Left forelimb (tissue), 1 donor: ENCODE measurements around the gene ZFAND2B.

Experiments used
- DNase-seq: peaks from one replicate; pipeline ENCODE4 v3.0.0-alpha.2; 2018; ENCODE audit warnings: low spot score

ZFAND2B gene

DNA sequence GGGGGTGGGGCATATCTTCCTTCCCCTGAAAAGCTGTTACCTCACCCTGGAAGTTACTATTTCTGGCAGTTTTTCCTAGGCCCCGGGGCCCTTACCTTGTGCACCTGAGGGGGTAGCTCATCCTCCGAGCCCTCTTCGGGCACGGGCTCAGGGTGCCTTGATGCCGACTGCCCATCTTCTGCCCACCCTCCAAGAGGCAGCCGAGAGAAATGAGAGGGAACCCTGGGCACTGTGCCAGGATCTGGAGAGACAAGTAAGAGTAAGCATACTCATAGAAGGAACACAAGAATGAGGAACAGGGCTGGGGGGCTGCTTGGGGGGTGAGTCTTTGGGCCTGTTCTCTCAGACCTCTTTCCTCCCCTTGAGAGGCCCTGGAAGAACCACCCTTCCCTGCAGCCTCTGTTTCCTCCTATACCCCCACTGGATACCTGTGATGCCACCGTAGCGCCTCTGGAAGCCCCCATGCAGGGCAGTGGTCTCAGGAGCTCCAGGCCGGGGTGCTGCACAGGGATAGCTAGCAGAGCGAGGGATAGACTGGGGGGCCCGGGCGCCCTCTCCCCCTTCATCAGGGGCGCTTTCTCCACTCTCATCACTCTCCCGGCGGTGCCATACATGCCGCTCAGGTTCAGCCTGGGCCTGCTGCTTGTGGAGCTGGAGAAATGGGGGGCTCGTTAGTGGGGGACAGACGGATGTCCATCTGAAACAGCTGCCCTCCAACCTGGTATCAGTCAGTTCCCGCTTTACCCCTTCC, 14.2 kb downstream of the ZFAND2B start:
- peak; percentile 45 for DNase-seq

DNA sequence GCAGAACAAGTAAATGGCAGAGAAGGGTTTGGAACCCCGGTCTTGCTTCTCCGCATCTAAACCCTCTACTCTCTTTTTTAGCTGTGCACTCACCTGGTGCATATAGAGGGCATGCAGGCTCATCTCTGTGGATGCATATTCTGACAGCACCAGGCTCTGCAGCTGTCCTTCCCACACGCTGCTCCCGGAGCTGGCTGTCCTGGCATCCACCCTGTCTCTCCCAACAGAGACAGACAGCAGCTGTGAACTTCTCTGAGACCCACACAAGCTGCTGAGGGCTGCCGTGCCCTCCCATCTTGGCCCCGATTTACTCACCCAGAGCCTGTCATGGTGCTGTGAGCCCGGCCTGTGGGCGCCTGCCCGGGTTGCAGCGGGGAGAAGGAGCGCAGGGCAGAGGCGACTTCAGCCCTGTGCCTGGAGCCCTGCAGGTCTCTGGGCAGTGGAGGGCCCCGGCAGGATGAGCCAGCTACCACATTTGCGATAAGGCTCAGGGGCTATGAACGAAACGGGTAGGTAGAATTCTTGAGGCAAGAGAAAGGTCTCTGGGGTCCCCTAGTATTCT, 15.5 kb downstream of the ZFAND2B start:
- DNase-seq, result peak; percentile 61

DNA sequence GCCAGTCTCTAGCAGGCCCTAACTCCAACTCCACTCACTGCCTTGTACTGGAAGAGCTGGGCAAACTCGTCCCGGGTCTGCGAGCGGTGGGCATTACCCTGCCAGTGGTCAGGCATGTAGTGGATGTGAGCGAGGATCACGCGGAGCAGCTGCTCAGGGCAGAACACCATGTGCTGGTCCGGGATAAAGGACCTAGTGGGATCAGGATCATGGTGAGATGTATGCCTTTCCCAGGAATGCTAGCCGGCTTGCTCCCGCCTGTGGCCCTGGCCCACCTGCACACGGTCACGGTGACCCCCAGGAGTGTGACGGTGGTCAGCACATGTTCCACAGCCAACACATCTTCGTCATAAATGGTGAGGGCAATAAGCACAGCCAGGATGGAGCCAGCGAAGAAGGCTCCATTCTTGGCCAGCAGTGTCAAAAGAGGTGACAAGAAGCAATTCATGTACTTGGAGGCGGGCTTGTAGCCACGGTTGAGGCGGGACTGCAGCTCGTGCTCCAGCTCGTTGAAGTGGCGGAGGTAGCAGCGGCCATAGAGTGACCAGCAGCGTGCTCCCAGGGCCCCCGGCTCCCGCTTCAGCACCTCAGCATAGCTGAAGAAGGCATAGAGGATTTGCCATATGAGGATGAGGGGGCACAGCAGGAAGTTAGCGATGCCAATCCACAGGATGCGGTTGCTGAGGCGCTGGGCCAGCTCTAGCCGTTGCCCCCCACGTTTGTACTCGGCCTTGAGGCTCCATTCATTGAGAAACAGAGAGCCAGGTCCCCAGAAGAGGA, 17.4 kb downstream of the ZFAND2B start:
- no peak for DNase-seq

DNA sequence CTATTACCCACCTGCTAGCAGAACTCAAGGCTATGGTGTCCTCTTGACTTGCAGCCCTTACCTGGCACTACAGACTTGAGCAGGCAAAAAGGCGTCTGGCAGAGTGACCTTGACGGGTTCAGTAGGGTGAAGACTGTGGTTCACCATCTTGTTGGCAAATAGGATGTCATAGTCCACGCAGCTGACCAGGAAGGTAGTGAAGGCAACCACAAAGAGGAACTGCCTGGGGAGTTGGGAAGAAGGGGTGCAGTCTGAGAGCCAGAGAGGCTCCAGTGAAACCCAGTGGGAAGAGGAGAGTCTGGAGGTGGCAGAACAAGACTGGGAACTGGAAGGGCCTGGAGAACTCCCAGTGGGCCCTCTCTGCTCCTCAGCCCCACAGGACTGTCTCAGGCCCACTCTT, 18.8 kb downstream of the ZFAND2B start:
- DNase-seq, result no peak

DNA sequence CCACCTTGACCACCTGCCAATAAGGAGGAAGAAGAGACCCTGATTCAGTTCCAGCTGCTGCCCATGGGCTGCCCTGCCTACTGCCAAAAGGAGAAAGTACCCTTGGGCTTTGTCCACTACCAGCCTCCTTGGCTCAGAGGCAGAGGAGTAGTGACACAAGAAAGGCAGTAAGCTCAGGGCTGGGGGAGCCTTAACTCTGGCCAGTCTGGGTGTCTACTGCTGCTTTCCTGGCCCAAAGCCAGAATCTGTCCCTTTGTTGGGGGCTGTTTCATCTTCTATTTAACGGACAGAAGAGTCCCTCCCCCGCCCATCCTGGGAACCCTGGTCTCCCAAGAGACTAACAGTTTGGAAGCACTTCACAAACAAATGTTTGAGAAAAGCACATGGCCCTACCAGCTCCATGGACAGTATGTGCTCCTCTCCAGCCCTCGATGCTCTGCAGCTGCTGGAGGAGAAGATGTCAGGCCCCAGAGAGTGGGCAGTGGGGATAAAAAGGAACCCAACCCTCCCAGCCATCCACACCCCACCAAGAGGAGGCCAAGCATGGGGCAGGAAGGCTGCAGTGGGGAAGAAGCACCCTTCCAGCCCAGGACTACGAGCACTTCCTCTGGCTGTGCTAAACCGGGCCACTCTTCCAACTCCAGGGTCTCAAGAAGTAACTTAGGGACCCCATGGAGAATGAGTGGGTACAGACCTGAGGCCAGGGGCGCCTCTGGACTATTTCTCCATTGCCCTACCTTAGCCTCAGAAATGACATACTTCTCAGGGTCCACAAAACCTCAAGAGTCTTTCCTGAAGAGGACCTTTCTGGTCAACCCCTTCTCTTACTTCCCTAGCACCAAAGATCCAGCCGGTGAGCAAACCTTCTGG, 21.7 kb downstream of the ZFAND2B start:
- DNase-seq, result no peak

DNA sequence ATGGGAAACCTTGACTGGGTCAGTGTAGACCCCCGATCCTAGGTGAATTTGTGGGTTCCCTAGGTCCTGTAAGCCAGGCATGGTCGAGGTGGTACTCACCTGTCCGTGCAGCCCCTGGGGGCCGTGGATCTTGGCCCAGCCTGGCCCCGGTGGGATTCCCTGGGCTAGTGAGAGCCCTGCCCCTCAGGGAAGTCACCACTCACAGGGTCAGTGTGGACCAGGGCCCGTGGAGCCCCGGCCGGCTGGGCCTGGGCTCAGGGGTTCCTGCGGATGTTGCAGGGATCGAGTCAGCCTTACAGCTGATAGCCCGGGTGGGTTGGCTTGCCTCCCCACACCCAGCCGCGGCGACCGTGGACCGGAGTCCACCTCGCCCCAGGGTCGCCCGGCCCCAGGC, 22.3 kb downstream of the ZFAND2B start:
- DNase-seq, result no peak

DNA sequence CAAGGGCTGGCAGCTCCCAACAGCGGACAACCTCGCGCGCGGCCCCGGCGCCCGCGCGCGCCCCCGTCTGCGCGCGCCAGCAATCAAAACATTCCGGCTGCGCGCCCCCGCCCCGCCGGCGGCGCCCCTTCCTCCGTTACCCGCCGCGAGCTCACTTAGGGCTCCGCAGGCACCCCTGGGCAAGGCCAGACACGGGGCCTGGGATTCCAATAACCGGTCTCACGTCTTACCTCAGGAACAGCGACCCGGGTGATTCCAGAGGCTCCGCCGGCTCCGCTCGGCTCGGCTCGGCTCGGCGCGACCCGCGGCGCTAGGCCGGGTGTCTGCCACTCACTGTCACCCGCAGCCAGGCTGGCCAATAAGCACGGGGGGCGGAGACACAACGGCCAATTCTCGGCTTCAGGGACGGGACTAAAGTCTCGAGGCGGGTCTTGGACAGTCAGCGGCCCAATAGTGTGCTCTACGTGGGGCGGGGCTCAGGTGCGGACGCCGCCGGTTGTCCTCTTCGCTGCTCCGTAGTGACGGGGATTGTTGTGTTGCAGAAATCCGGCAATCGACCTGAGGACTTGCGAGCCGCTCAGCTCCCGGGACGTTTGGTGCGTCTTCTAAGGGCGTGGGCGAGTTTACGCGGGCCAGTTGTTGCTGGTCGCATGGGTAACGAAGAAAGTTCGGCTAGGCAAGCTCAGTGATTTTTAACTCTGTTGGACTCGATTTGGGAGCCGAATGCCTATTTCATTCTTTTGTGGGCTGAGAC, 22.9 kb downstream of the ZFAND2B start, which contains the start of the genes ANKZF1 and ATG9A:
TSS of gene ANKZF1 (plus strand) at position 502 of the 754 bp plus-strand sequence. CDS start 452 bp downstream, outside the sequence.
TSS of gene ATG9A (minus strand) at position 332 of the 754 bp plus-strand sequence. CDS start 1,612 bp downstream, outside the sequence.
- DNase-seq, result peak; percentile 99

DNA sequence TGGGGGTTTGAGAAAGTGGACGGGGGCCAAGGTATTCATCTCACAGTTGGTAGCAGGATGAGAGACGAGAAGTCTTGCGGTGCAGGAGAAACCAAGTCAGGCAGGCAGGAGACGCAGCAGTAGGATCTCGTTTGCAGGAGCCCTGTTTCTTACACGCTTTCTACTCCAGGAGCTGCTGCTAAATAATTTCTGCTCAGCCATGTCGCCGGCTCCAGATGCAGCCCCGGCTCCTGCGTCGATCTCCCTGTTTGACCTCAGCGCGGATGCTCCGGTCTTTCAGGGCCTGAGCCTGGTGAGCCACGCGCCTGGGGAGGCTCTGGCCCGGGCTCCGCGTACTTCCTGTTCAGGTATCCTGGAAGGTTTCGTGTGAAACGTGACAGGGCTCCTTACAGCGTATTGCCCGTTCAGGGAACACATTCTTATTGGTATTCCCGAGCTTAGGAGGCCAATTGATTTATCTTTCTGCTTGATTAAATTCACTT, 23.5 kb downstream of the ZFAND2B start:
- DNase-seq, result no peak

DNA sequence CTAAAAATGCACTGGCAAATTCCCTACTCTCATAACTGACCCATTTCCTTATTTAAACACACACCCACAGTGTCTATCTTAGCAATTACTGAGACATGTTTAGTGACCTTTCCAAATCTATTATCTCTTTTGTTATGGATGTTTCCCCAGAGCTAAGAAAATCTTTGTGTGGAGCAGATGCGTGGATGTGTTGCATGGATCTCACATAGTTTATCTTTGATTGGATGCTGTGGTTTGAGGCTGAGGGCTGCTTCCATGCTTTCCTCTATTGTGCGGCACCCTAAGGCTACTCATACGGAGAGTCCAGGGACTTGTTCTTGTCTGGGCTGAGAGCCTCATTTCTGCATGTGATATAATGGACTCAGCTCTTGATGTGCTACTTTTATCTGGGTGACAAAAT, 27.7 kb downstream of the ZFAND2B start:
- no peak for DNase-seq

DNA sequence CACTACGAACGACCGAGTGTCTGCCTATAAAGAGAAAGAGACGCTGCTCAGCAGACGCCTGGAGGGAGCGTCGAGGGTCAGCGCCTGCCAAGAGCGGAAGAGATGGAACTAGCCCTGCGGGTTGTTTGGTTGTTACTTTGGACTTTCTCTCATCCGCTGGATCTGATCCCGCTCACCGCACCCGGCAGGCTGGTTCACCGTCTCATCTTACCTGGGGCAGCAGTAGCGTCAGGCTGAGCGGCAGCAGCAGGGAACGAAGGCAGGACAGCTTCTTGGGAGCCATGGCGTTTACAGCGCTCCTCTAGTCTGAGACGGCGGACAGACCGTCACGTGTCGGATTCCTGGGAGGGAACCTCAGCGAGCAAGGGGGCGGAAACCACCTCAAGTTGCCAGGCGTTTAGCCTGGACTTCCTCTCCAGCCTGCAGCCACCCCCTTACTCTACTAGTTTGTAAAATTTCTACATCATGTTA, 36.7 kb downstream of the ZFAND2B start:
- DNase-seq, result no peak

DNA sequence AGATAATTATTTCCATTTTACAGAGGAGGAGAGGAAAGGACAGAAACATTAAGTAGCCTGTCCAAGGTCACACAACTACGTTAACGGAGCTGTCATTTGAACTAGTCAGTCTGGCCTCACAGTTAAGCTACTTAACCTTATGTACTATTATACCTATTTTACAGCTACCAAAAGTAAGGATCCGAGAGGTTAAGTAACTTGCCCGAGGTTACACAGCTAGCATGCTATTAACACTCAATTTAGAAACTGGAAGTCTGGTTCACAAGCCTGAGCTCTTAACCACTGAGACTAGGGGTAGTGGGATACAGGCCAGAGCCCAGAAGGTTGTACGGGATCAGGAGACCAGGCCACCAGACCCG, 38.2 kb downstream of the ZFAND2B start:
- DNase-seq, result no peak

DNA sequence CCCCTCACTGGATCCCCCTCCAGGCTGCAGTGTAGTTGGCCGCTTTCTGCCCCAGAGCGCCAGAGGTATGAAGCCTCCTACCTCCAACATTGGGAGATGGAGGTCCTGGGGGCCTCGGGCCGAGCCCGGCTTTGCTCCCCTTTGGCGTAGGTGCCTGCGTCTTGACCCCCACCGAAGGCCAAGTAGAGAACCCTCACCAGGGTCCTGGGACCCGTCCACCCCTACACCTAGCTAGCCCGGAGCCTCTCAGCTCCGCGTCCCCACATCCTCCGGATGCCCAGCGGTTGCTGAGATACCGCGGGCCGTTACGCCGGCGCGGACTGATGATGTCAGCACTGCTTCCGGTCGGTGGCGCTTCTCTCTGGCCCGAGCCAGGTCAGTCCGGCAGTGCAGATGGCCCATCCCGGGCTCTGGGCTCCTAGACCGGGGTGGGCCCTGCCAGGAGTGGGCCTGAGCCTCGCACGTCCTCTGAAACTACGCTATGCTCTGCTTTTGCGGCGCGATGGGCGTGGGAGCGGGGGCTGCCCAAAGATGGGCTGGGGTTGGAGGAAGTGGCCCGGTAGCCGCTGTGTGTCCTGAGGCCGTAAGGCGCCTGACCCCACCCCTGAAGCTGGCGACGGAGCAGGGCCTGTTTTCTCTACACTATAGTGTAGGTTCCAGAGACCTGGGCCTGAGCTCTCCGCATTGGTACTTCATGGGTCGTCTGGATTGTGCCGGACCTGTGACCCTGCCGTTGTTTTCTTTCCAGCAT, 38.7 kb downstream of the ZFAND2B start, which contains the start of the genes GLB1L and STK16:
TSS of gene GLB1L (minus strand) at position 297 of the 751 bp plus-strand sequence. CDS start 1,871 bp downstream, outside the sequence.
TSS of gene STK16 (plus strand) at position 332 of the 751 bp plus-strand sequence. CDS start 521 bp downstream, outside the sequence.
- DNase-seq, result peak; percentile 97

DNA sequence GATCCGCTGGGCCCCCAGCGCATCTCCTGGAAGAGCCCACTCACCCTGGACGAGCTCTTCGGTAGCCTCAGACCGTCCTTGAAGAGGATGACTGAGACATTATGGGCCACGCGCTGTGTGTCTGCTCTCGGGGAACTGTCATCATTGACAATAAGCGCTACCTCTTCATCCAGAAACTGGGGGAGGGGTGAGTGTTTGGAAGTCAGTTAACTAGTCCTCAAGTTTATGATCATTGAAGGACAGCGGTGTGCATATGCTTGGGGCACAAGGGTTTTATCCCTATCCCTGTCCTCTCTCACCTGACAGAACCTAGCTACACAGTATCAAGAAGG, 39.3 kb downstream of the ZFAND2B start:
- DNase-seq, result no peak

DNA sequence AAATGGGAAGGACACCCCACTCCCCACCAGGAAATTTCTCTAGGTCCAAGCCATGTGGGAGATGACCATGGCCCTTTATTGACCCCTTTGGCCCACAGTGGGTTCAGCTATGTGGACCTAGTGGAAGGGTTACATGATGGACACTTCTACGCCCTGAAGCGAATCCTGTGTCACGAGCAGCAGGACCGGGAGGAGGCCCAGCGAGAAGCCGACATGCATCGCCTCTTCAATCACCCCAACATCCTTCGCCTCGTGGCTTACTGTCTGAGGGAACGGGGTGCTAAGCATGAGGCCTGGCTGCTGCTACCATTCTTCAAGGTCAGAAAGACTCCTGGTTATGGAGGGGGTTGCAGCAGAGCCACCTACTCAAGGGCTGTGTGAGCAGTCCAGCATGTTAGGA, 40.0 kb downstream of the ZFAND2B start:
- DNase-seq, result no peak

DNA sequence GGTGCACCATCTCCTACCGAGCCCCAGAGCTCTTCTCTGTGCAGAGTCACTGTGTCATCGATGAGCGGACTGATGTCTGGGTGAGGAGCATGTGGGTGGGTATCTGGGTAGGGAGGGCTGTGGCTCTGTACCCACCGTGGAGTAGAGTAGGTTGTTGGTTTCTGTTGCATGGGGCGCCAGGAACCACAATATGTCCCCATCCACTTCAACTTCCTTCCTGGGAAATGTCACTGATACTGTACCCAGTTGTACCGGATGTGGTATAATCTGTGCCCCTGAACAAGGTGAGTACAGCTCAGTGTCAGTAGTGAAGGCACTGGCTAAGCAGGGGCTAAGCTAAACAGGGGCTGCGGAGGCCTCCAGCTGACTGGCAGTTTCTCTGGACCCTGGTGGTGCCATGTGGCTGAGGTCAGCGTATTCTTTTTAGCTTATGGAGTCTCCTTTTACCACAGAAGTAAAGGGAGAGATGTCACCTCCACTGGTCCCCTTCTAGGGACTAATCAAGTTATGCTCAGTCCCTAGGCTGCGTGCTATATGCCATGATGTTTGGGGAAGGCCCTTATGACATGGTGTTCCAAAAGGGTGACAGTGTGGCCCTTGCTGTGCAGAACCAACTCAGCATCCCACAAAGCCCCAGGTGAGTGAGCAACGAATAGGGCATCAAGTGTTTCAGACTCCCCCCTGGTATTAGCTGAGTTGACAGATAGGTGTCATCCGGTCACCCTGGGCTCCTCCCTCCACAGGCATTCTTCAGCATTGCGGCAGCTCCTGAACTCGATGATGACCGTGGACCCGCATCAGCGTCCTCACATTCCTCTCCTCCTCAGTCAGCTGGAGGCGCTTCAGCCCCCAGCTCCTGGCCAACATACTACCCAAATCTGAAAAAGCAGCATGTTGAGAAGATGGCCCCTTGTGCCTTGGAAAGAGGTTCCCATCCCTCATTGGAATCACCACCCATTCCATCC, 41.4 kb downstream of the ZFAND2B start:
- no peak for DNase-seq

DNA sequence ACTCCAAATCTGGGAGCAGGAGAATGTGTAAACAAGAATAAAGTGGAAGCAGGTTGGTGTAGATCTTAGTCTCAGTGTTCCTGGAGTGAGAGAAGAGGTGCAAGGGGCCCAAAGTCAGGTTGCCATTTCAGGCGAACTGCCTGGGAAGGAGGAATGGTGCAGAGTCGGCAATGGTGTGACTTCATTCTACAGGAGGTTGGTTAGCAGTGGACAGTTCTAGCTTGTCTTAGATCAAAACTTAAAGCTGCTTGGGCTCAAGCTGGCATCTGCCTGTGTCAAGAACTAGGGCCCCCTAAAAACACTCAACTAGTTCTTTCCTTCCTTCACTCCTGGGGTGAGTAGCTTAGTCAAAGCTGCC, 42.2 kb downstream of the ZFAND2B start:
- DNase-seq, result no peak

DNA sequence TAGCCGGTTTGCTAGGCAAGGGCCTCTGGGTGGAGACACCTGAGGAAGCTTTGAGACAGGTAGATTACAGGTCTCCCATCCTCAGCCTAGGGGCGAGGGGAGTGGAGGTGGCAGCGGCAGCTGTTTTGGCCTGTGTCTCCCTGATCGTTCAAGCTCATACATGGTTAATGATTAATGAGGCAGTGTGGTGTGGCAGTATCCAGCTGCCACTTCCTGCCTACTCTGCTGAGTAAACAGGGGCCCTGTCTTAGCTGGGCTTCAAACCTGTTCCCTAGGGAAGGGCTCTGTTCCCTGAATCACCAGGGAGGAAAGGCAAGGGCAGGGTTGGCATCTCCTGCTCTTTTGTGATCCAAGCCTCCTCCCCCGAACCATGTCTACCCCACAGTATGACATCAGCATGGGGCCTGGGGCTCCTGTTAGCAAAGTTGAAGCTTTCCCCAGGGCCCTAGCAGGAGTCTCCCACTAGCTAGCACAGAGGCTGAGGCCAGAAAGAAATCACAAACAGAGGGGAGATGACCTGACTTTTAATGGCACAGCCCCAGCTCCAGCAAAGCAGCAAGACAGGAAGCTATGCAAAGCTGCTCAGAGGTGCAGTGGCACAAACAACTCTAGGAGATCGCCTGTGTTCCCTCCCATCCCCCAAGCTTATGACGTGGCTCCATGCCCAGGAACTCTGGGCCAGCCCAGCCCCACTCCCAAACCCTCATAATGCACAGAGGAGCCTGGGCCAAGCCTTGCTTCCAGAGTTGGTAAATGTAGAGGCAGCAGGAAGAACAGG, 42.8 kb downstream of the ZFAND2B start:
- no peak for DNase-seq
